Stimulated activated CD4-positive, alpha-beta T cell treated with anti-CD3 and anti-CD28 coated beads, Interleukin-12 subunit alpha, Interleukin-12 subunit beta, amount 100 ng/mL, for 24 hours (primary cell): ENCODE measurements around the gene EIF3L.
"Not testable (repeated sequence)": the region's sequence is repeated elsewhere in the genome, so short reads cannot be mapped to it uniquely, and the experiment has no call there.

Experiments used
- DNase-seq, 2 experiments: peaks; one replicate each; pipeline ENCODE4 v3.0.0-alpha.2; 2020; ENCODE audit warnings: low read depth in 2 of 2

EIF3L gene

GRCh38 chr22:37849089-37849751, at the start of gene EIF3L:
EIF3L (plus strand) TSS chr22:37849419; CDS start chr22:37849450, 31 bp downstream.
- peak; percentile 83 to 87 for DNase-seq

DNA sequence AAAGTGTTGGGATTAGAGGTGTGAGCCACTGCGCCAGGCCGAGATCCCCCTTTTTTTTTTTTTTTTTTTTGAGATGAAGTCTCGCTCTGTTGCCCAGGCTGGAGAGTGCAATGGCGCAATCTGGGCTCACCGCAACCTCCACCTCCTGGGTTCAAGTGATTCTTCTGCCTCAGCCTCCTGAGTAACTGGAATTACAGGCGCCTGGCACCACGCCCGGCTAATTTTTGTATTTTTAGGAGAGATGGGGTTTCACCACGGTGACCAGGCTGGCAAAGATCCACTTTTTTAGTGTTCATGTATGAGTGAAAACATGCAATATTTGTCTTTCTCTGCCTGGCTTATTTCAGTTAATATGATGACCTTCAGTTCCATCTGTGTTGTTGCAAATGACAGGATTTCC, 49.2 kb upstream of the EIF3L start:
- not testable (repeated sequence) for DNase-seq

DNA sequence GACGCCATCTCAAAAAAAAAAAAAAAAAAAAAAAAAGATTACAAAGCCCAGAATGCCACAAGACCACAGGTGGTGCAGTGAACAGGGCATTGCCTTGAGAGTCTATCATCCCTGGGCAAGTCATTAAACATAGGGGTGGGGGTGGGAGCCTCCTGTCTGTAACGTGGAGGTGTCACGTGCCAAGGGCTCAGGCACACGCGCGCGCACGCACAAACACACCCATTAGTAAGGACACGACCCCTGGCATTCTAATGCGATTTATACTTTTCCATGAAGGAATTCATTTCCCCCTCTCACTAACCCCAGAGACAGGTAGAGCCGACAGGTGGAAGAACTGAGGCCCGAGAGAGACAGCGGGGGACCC, 47.3 kb upstream of the EIF3L start:
- DNase-seq: no peak

- DNase-seq: no peak
Observed at GRCh38 chr22:37802310-37803194, 46.7 kb upstream of the EIF3L start.

DNA sequence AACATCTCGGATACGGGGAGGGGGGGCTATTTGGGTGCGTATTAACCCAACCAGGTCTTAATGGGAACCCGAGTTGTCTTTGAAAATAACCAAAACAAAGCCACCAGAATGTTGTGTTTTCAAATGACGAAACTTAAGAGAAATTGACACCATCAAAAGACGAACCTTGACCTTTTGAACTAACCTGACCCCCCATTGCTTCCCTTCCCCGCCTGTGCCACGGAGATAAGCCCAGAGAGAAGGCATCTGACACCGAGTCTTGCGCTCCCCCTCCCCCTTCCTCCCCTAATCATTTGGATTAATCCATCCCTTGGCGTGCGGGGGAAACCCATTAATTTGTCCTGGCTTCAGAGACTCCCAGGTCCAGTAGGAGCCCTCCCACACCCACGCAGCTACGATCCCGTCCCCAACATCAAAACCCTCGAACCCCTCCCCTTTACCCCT, 46.0 kb upstream of the EIF3L start:
- DNase-seq: no peak

GRCh38 chr22:37803639-37804351, 45.4 kb upstream of the EIF3L start:
- no peak for DNase-seq

DNA sequence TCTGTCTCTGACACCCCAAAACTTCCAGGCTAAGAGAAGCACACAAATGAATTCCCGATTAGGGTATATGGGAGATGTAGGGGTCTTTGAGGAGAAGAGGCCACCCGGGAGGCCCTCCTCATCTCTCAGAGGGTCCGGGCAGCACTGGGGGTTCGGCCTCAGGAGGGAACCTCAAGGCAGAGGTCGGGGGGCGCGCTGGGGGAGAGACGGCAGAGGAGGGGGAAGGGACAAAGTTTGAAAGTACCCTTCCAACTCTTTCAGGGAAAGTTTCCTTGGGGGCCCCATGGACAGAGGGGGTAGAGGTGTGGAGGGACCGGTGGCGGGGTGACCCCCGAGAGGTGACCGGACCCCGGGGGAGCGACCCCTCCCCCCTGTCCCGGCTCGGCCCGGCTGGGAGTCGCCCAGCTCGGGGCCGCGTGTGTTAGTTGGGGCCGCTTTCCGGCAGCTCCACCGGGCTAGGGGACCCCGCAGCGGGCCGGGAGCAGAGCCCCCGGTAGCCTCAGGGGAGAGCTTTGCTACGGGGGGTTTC, 44.8 kb upstream of the EIF3L start:
- no peak for DNase-seq

- DNase-seq: peak; percentile 65 to 74
Observed at GRCh38 chr22:37804881-37805809, 44.1 kb upstream of the EIF3L start.

DNA sequence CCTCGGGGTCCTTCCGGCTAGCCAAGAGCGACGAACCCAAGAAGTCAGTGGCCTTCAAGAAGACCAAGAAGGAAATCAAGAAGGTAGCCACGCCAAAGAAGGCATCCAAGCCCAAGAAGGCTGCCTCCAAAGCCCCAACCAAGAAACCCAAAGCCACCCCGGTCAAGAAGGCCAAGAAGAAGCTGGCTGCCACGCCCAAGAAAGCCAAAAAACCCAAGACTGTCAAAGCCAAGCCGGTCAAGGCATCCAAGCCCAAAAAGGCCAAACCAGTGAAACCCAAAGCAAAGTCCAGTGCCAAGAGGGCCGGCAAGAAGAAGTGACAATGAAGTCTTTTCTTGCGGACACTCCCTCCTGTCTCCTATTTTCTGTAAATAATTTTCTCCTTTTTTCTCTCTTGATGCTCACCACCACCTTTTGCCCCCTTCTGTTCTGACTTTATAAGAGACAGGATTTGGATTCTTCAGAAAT, 43.4 kb upstream of the EIF3L start:
- DNase-seq: no peak

- no peak for DNase-seq
Observed at GRCh38 chr22:37806409-37807333, 42.5 kb upstream of the EIF3L start.

DNA sequence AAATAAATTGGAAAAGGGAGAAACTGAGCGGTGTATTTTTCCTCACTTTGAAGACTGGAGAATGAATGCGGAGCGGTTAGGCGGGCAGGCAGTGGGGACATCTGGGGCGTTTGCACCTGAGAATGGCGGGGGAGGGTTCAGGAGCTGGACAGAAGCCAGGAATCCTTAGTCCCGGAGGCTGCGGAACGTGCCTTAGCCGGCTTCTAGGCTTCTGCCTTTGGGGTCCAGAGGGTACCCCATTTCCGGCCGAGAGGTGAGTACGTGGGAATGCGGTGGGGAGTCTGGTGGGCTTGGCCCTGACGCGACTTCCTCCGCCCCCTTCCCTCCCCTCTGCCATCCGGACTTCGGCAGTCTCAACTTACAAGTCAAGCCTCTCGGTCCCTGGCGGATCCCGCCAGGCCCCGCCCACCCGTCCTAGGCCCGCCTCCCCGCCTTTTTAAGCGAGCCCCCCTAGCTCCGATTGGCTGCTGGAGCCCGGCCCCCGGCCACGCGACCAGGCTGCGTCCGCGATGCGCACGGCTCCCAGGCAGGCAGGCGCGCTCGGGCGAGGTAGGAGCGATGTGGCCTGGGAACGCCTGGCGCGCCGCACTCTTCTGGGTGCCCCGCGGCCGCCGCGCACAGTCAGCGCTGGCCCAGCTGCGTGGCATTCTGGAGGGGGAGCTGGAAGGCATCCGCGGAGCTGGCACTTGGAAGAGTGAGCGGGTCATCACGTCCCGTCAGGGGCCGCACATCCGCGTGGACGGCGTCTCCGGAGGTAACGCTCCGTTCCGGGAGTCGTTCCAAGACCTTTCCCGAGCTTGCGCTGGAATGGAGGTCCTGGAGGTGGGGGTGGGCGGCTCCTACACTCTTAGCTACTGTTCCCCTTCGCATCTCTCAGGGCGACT, 41.6 kb upstream of the EIF3L start, which contains the start of gene GCAT:
Gene GCAT (plus strand): TSS at position 525 of the 884 bp plus-strand sequence. CDS start 34 bp downstream, at position 559.
- peak; percentile 80 to 95 for DNase-seq

GRCh38 chr22:37808294-37808657, 40.9 kb upstream of the EIF3L start:
- no peak for DNase-seq

- no peak for DNase-seq
Observed at GRCh38 chr22:37809672-37810333, 39.4 kb upstream of the EIF3L start.

DNA sequence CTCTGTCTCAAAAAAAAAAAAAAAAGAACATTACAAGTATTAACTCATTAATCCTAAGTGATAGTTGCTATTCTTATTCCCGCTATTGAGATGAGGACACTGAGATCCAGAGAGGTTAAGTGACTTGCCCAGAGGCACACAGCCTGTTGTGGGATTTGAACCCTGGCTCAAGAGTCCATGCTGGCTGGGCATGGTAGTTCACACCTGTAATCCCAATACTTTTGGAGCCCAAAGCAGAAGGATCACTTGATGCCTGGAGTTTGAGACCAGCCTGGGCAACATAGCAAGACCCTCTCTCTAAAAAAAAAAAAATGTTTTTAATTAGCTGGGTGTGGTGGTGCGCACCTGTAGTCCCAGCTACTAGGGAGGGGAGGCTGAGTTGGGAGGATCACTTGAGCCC, 37.4 kb upstream of the EIF3L start:
- no peak for DNase-seq

GRCh38 chr22:37812869-37813678, 36.1 kb upstream of the EIF3L start:
- no peak for DNase-seq

DNA sequence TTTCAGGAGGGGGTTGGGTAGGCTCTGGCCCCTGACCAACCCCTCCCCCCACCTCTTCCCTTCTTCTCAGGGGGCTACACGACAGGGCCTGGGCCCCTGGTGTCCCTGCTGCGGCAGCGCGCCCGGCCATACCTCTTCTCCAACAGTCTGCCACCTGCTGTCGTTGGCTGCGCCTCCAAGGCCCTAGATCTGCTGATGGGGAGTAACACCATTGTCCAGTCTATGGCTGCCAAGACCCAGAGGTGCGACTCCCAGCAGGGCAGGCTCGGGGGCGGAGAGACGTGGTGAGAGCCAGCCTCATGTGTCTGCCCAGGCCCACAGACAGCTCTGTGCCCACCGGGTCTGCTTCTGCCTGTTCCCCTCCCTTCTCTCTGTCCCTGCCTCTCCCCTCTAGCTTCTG, 33.6 kb upstream of the EIF3L start:
- DNase-seq: no peak

DNA sequence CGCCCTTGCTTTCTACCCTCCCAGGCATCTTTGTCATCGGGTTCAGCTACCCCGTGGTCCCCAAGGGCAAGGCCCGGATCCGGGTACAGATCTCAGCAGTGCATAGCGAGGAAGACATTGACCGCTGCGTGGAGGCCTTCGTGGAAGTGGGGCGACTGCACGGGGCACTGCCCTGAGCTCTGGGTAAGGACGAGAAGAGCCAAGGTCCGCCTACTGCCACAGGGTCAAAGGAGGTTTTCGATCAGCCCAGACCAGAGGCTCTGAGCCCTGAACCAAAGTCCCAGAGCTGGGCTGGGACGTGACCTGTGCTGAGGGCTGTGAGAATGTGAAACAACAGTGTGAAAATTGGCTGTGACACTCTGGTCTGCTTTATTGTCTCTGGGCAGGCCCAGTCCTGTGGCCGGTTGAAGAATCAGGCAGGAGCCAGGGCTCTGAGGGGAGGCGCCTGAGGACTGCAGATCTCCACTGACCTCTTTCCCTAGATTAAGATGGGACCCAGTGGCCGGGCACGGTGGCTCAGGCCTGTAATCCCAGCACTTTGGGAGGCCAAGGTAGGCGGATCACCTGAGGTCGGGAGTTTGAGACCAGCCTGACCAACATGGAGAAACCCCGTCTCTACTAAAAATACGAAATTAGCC, 32.6 kb upstream of the EIF3L start:
- no peak for DNase-seq
